NT2/D1 (cell line): Measurements from ENCODE around the gene MAP7.

ENCODE experiments used
- SUZ12 ChIP-seq: IDR thresholded peaks from 2 replicates; pipeline ENCODE4 v1.6.1; 2011; ENCODE audit not compliant: insufficient read length, insufficient read depth; ENCODE audit errors: extremely low read depth
- YY1 ChIP-seq: IDR thresholded peaks from 2 replicates; pipeline ENCODE4 v1.6.1; 2011; ENCODE audit not compliant: insufficient read length, insufficient read depth
- ZNF274 ChIP-seq: IDR thresholded peaks from 2 replicates; pipeline ENCODE4 v1.6.1; 2011; ENCODE audit warnings: mild to moderate bottlenecking, low read depth, low read length

DNA sequence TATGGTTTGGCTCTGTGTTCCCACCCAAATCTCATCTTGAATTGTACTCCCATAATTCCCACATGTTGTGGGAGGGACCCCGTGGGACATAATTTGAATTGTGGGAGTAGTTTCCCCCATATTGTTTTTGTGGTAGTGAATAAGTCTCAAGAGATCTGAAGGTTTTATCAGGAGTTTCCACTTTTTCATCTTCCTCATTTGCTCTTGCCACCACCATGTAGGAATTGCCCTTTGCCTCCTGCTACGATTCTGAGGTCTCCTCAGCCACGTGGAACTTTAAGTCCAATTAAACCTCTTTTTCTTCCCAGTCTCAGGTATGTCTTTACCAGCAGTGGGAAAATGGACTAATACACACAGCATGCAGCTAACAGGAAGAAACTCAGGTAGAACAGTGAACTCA, 151.8 kb downstream of the MAP7 start:
- TF ChIP-seq SUZ12 (no peak), YY1 (no peak), ZNF274 (no peak)
